Ascending aorta (tissue), 2 donors: ENCODE measurements around the gene BICRAL. TPM values are rescaled to one million over a fixed set of nuclear protein-coding genes. Genes with fewer than 3 reads are reported as not detected.

Experiments
- DNase-seq, 2 donors: peaks; one replicate each; pipeline ENCODE4 v3.0.0-alpha.2; 2019; ENCODE audit warnings: low spot score in 2 of 2
- H3K27ac ChIP-seq, 2 donors: fragments of 200-600 bp; sonication (generic); one replicate each; pipeline ENCODE4 v1.5.1; 2016 to 2017; ENCODE audit warnings: mild to moderate bottlenecking in 1 of 2
- H3K27me3 ChIP-seq: fragments of 200-600 bp; sonication (generic); one replicate; pipeline ENCODE4 v1.5.1; 2017
- H3K36me3 ChIP-seq, 2 donors: fragments of 200-600 bp; sonication (generic); one replicate each; pipeline ENCODE4 v1.5.1; 2016
- H3K4me1 ChIP-seq, 2 donors: fragments of 200-600 bp; sonication (generic); one replicate each; pipeline ENCODE4 v1.5.1; 2016 to 2017; ENCODE audit warnings: mild to moderate bottlenecking in 1 of 2
- H3K4me3 ChIP-seq, 2 donors: fragments of 200-600 bp; sonication (generic); one replicate each; pipeline ENCODE4 v1.5.1; 2016 to 2017; ENCODE audit warnings: mild to moderate bottlenecking in 1 of 2
- H3K9me3 ChIP-seq, 2 donors: fragments of 200-600 bp; sonication (generic); one replicate each; pipeline ENCODE4 v1.5.1; 2016
- CTCF ChIP-seq, 3 experiments: fragments of 200-600 bp in 2 of 3; fragments of 450-650 bp in 1 of 3; sonication (generic) in 2 of 3; IDR thresholded peaks; one replicate each; pipeline ENCODE4 v1.5.1; 2016 to 2019; ENCODE audit warnings: antibody characterized with exemption in 3 of 3, mild to moderate bottlenecking in 1 of 3, moderate library complexity in 1 of 3
- intact Hi-C: fragments of 100-400 bp; cut with DNase I; formaldehyde crosslinking; loops from one replicate; pipeline ENCODE4 v1.15.1; 2023
- total RNA-seq: library from RNA; depleted of rRNA; stranded (reverse); fragments of >200 nt; gene quantifications from one replicate; pipeline ENCODE4 v1.1.0, GENCODE V29; 2016

The BICRAL gene
- total RNA-seq, 1 donor from 2014 or later = 9.7 TPM

- Histone ChIP-seq H3K27ac (no peak overlapping the region), H3K4me3 (no peak overlapping the region), H3K36me3 (peaks cover 11 to 12% of the 10 kb centered on the region in 2 donors), H3K27me3 (no peaks in the 10 kb centered on the region), H3K9me3 (no peaks in the 10 kb centered on the region), H3K4me1 (peaks cover 0 to 15% of the 10 kb centered on the region in 2 donors)
- no peak for TF ChIP-seq CTCF (IDR thresholded peaks at IDR 0.05)
- DNase-seq = no peak
- intact Hi-C loops = loop anchor here (5.0 kb wide), 1 partner anchor 37 kb away; the partner anchor contains the start of gene BICRAL
These were observed 37.0 kb downstream of the BICRAL start for GRCh38 chr6:42818878-42819277.

GRCh38 chr6:42819803-42820511 is 38.1 kb downstream of the BICRAL start:
- DNase-seq = no peak
- Histone ChIP-seq H3K36me3 (peaks cover 18 to 22% of the 10 kb centered on the region in 2 donors), H3K4me1 (peaks cover 0 to 15% of the 10 kb centered on the region in 2 donors), H3K4me3 (no peak overlapping the region), H3K9me3 (no peaks in the 10 kb centered on the region), H3K27ac (peak overlapping the region; percentile 77 to 83), H3K27me3 (no peaks in the 10 kb centered on the region)
- peak in 1 of 3 experiments; percentile 24 for TF ChIP-seq CTCF (IDR thresholded peaks at IDR 0.05)
- intact Hi-C loops = loop anchor here (5.0 kb wide), 1 partner anchor 38 kb away; the partner anchor contains the start of gene BICRAL

DNA sequence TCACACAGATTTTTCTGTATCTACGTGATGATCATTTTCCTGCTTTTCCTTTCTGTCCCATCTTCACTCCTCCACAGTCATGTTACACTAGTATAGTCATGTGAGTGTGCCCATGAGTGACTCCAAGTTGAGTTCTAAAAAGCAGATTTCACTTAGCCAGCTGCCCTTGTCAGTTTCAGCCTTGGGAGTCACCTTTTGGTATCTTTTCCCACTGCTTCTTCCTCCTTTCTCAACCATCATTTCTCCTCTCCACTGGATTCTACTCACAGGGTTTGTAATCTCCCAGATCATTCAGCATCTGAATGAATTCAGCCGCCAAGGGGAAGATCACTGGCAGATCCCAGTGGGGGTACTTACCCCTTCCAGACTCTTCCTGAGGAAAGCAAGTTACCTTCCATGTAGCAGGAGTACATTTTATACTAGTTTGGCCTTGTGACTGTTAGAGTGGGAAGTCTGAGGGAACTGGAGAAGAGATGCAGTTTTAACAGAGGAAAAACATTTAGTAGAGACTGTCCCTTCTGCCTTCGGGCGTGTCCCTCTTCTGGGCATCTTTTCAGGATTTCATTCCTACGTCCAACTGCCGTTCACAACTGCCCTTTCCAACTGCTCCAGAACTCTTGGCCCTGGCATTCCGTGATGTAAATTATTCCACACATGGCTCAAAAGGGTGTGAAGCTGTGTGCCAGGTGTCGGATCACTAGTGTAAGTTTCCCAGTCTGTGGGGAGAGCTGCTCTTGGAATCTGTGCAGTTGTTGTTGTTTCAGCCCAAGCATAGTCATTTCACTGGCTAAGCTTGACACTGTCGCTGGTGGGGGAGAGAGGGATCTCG is 38.9 kb downstream of the BICRAL start:
- peak overlapping the region in 1 of 2 donors; percentile 49 for H3K4me3 ChIP-seq
- H3K9me3 ChIP-seq = no peaks in the 10 kb centered on the region
- no peaks in the 10 kb centered on the region for H3K27me3 ChIP-seq
- DNase-seq = peak in 1 of 2 donors; percentile 67
- peaks cover 23% of the 10 kb centered on the region in 2 donors for H3K36me3 ChIP-seq
- intact Hi-C loops = no loop called here
- peak overlapping the region; percentile 77 to 83 for H3K27ac ChIP-seq
- no peak for TF ChIP-seq CTCF (IDR thresholded peaks at IDR 0.05)
- peaks cover 0 to 15% of the 10 kb centered on the region in 2 donors for H3K4me1 ChIP-seq

- Histone ChIP-seq H3K9me3 (no peaks in the 10 kb centered on the region), H3K36me3 (peaks cover 28% of the 10 kb centered on the region in 2 donors), H3K27ac (peak overlapping the region; percentile 77 to 83), H3K4me1 (peaks cover 0 to 15% of the 10 kb centered on the region in 2 donors), H3K27me3 (no peaks in the 10 kb centered on the region), H3K4me3 (peak overlapping the region in 1 of 2 donors; percentile 49)
- DNase-seq = no peak
- TF ChIP-seq CTCF (IDR thresholded peaks at IDR 0.05) = no peak
- intact Hi-C loops = no loop called here
These were observed 39.5 kb downstream of the BICRAL start for GRCh38 chr6:42821341-42821668.

DNA sequence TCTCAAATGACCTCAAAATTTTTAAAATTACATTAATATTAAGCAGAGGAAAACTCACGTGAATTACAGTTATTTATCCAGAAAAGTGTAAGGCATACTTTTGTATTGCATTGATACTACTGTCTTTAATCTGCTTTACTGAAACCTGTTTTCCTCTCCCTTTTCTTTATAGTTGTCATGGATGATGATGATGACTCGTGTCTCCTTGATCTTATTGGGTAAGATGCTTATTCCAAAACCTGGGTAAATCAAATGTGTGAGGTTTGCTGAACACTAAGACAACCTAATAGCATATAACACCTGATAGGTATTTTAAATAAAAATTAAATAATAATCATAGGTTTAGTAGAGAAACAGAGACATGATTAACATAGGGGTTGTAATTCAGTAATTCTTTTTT is 40.0 kb downstream of the BICRAL start:
- peak overlapping the region; percentile 77 to 83 for H3K27ac ChIP-seq
- no peak overlapping the region for H3K4me3 ChIP-seq
- no peak for DNase-seq
- no peaks in the 10 kb centered on the region for H3K9me3 ChIP-seq
- H3K36me3 ChIP-seq = peaks cover 34% of the 10 kb centered on the region in 2 donors
- H3K4me1 ChIP-seq = peaks cover 0 to 15% of the 10 kb centered on the region in 2 donors
- TF ChIP-seq CTCF (IDR thresholded peaks at IDR 0.05) = no peak
- H3K27me3 ChIP-seq = no peaks in the 10 kb centered on the region
- intact Hi-C loops = loop anchor here (2.0 kb wide), 1 partner anchor 75 kb away; the partner anchor contains the start of gene TBCC
